ENCODE data around the gene CCT6B.

DNA sequence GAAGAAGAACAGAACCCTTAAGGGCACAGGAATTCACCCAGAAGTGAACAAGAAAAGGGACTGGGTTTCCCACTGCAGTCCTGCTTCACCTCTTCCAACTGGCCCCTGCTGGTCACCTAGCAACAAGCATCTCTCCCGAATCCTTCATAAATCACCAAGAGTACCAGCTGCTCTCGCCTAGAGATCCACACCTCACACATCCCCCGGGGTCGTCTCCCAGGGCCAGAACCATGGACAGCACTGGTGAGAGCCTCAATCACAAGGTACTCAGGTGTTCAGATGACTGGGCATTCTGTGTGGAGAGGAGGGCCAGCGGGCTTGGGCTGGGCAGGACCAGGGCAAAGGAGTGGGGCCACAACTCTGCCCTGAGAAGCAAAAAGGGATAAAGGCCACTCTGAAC is 65.9 kb downstream of the CCT6B start:
- TF ChIP-seq, protein P1, sequence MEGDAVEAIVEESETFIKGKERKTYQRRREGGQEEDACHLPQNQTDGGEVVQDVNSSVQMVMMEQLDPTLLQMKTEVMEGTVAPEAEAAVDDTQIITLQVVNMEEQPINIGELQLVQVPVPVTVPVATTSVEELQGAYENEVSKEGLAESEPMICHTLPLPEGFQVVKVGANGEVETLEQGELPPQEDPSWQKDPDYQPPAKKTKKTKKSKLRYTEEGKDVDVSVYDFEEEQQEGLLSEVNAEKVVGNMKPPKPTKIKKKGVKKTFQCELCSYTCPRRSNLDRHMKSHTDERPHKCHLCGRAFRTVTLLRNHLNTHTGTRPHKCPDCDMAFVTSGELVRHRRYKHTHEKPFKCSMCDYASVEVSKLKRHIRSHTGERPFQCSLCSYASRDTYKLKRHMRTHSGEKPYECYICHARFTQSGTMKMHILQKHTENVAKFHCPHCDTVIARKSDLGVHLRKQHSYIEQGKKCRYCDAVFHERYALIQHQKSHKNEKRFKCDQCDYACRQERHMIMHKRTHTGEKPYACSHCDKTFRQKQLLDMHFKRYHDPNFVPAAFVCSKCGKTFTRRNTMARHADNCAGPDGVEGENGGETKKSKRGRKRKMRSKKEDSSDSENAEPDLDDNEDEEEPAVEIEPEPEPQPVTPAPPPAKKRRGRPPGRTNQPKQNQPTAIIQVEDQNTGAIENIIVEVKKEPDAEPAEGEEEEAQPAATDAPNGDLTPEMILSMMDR (conservative IDR thresholded peaks at IDR 0.05 in 1 of 2, IDR thresholded peaks at IDR 0.05 in 1 of 2; ENCODE audit: low read depth in 1 of 2, low read length in 2 of 2): no peak
- TF ChIP-seq EZH2 (IDR thresholded peaks at IDR 0.05; ENCODE audit: low read length, missing control alignments): no peak
